GM12864 (cell line): ENCODE results near the gene DIPK1A.
A peak's percentile ranks its signal among the peaks of the same experiment; 100 is the strongest.

ENCODE experiments used
- DNase-seq: peaks from one replicate; pipeline ENCODE4 v3.0.0-alpha.2; 2011; ENCODE audit warnings: low read depth
- H3K4me3 ChIP-seq: 2 replicates; pipeline ENCODE4 v1.5.1; 2011; ENCODE audit warnings: mild to moderate bottlenecking, low read depth, low read length, control low read depth
- CTCF ChIP-seq: IDR thresholded peaks from 2 replicates; pipeline ENCODE4 v1.5.1; 2011; ENCODE audit warnings: low read depth, mild to moderate bottlenecking, moderate library complexity, low read length, control low read depth, inconsistent platforms; ENCODE audit errors: missing control alignments

Gene DIPK1A

GRCh38 chr1:92958203-92958970, 2.9 kb downstream of the DIPK1A start:
- TF ChIP-seq CTCF: no peak
- H3K4me3 ChIP-seq: peak overlapping the region; percentile 23; the same call in 1 of the 2 replicates
- DNase-seq: no peak

- peak overlapping the region; percentile 8; the same call in 1 of the 2 replicates for H3K4me3 ChIP-seq
- TF ChIP-seq CTCF: no peak
- peak; percentile 82 for DNase-seq
These were observed 4.1 kb downstream of the DIPK1A start for GRCh38 chr1:92957030-92957734.

GRCh38 chr1:92956254-92957029, 4.8 kb downstream of the DIPK1A start:
- peak overlapping the region; percentile 8; the same call in 1 of the 2 replicates for H3K4me3 ChIP-seq
- no peak for TF ChIP-seq CTCF
- no peak for DNase-seq

GRCh38 chr1:92953491-92953890, 7.8 kb downstream of the DIPK1A start:
- no peak for TF ChIP-seq CTCF
- peak; percentile 85 for DNase-seq
- H3K4me3 ChIP-seq: peak overlapping the region; percentile 30; the same call in 1 of the 2 replicates

GRCh38 chr1:92952714-92953113, 8.5 kb downstream of the DIPK1A start:
- H3K4me3 ChIP-seq: no peak overlapping the region; the same call in 1 of the 2 replicates
- no peak for TF ChIP-seq CTCF
- DNase-seq: no peak

GRCh38 chr1:92951141-92951582, 10.1 kb downstream of the DIPK1A start:
- peak; percentile 25 for TF ChIP-seq CTCF
- DNase-seq: peak; percentile 73
- H3K4me3 ChIP-seq: peak overlapping the region; percentile 14; the same call in 1 of the 2 replicates
